ENCODE results near the gene BACE1. TPM values are rescaled to one million over a fixed set of nuclear protein-coding genes. Genes with fewer than 3 reads are reported as not detected.

The BACE1 gene
- polyA plus RNA-seq, 1 donor from 2014 or later, result 21.0 TPM

DNA sequence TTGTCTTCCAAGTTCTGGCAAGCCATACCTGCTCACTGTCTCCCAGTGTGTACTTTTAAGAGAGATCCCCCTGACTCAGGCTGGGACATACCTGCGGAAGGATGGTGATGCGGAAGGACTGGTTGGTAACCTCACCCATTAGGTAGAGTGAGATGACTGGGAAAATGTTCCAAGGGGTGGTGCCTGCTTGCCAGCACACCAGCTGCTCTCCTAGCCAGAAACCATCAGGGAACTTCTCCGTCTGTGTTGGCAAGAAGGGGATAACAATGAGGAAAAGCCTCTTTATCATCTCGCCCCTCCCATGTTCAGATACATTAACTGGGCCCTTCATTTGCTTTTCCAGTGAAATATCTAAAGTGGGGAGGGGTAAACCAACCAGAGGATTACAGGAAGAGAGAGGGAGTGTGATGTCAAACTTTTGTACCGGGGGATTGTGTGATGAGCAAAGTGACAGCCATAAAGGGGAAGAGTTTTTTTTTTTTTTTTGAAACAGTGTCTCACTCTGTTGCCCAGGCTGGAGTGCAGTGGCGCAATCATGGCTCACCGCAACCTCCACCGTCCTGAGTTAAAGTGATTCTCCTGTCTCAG, 25.2 kb downstream of the BACE1 start, which contains the start of gene BACE1-AS:
BACE1-AS (plus strand) TSS at position 538 of the 588 bp plus-strand sequence.
- Histone ChIP-seq H3K9ac (ENCODE audit: low read length) (no peak within 1 kb of the TSS), H4K20me1 (ENCODE audit: insufficient read depth) (no peaks in the 10 kb centered on the region), H3K27ac (ENCODE audit: low read length) (no peak within 1 kb of the TSS), H3K9me3 (ENCODE audit: low read length) (no peaks in the 10 kb centered on the region), H3K4me3 (ENCODE audit: low read length) (no peak within 1 kb of the TSS), H3K4me2 (ENCODE audit: low read length) (no peak within 1 kb of the TSS), H3K36me3 (ENCODE audit: insufficient read depth, low read length) (no peaks in the 10 kb centered on the region), H2AFZ (ENCODE audit: low read depth, low read length) (no peak within 1 kb of the TSS), H3K27me3 (ENCODE audit: insufficient read depth, low read depth, low read length) (no peaks in the 10 kb centered on the region), H3K79me2 (replicated peaks; ENCODE audit: insufficient read depth, low read length) (no peaks in the 10 kb centered on the region), H3K9me2 (ENCODE audit: insufficient read depth, low read length) (no peaks in the 10 kb centered on the region), H3F3A (ENCODE audit: insufficient read depth, low read length, poor library complexity, severe bottlenecking) (no peaks in the 10 kb centered on the region)
- TF ChIP-seq RAD21 (conservative IDR thresholded peaks at IDR 0.05) (no peak), POLR2AphosphoS5 (IDR thresholded peaks at IDR 0.05) (no peak), MXI1 (conservative IDR thresholded peaks at IDR 0.05; ENCODE audit: poor library complexity, severe bottlenecking) (no peak), EP300 (conservative IDR thresholded peaks at IDR 0.05; ENCODE audit: poor library complexity, severe bottlenecking) (no peak), SMC3 (conservative IDR thresholded peaks at IDR 0.05; ENCODE audit: poor library complexity) (no peak), TAF1 (IDR thresholded peaks at IDR 0.05; ENCODE audit: low read depth) (no peak), EZH2 (IDR thresholded peaks at IDR 0.05; ENCODE audit: borderline replicate concordance, insufficient read depth, low read length, poor library complexity, severe bottlenecking) (no peak)
- TF ChIP-seq, protein P1, sequence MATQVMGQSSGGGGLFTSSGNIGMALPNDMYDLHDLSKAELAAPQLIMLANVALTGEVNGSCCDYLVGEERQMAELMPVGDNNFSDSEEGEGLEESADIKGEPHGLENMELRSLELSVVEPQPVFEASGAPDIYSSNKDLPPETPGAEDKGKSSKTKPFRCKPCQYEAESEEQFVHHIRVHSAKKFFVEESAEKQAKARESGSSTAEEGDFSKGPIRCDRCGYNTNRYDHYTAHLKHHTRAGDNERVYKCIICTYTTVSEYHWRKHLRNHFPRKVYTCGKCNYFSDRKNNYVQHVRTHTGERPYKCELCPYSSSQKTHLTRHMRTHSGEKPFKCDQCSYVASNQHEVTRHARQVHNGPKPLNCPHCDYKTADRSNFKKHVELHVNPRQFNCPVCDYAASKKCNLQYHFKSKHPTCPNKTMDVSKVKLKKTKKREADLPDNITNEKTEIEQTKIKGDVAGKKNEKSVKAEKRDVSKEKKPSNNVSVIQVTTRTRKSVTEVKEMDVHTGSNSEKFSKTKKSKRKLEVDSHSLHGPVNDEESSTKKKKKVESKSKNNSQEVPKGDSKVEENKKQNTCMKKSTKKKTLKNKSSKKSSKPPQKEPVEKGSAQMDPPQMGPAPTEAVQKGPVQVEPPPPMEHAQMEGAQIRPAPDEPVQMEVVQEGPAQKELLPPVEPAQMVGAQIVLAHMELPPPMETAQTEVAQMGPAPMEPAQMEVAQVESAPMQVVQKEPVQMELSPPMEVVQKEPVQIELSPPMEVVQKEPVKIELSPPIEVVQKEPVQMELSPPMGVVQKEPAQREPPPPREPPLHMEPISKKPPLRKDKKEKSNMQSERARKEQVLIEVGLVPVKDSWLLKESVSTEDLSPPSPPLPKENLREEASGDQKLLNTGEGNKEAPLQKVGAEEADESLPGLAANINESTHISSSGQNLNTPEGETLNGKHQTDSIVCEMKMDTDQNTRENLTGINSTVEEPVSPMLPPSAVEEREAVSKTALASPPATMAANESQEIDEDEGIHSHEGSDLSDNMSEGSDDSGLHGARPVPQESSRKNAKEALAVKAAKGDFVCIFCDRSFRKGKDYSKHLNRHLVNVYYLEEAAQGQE (IDR thresholded peaks at IDR 0.05; ENCODE audit: borderline replicate concordance), result no peak
- TF ChIP-seq, protein P2, sequence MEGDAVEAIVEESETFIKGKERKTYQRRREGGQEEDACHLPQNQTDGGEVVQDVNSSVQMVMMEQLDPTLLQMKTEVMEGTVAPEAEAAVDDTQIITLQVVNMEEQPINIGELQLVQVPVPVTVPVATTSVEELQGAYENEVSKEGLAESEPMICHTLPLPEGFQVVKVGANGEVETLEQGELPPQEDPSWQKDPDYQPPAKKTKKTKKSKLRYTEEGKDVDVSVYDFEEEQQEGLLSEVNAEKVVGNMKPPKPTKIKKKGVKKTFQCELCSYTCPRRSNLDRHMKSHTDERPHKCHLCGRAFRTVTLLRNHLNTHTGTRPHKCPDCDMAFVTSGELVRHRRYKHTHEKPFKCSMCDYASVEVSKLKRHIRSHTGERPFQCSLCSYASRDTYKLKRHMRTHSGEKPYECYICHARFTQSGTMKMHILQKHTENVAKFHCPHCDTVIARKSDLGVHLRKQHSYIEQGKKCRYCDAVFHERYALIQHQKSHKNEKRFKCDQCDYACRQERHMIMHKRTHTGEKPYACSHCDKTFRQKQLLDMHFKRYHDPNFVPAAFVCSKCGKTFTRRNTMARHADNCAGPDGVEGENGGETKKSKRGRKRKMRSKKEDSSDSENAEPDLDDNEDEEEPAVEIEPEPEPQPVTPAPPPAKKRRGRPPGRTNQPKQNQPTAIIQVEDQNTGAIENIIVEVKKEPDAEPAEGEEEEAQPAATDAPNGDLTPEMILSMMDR (IDR thresholded peaks at IDR 0.05; ENCODE audit: poor library complexity, severe bottlenecking), result no peak

DNA sequence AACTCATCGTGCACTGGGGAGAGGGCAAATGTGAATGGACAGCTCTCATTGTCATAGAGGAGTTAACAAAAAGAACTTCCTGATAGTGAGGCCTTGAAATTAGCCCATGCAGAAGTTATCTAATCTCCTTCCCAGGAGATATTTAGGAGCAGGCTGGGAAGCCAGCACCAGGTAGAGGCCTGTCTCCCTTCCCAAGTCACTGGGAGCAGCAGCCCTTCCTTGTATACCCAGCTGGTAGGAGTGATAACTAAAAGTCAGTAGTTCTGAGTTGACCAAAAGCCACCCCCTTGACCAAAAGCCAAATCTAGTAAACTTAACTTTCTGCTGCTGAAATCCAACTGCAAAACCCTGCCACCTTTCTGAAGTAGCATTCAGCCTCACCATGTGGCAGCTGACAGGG, 26.3 kb downstream of the BACE1 start:
- TF ChIP-seq, protein P2 (IDR thresholded peaks at IDR 0.05; ENCODE audit: poor library complexity, severe bottlenecking), result no peak
- TF ChIP-seq POLR2AphosphoS5 (IDR thresholded peaks at IDR 0.05) (no peak), SMC3 (conservative IDR thresholded peaks at IDR 0.05; ENCODE audit: poor library complexity) (no peak), EZH2 (IDR thresholded peaks at IDR 0.05; ENCODE audit: borderline replicate concordance, insufficient read depth, low read length, poor library complexity, severe bottlenecking) (no peak), EP300 (conservative IDR thresholded peaks at IDR 0.05; ENCODE audit: poor library complexity, severe bottlenecking) (no peak), MXI1 (conservative IDR thresholded peaks at IDR 0.05; ENCODE audit: poor library complexity, severe bottlenecking) (no peak), TAF1 (IDR thresholded peaks at IDR 0.05; ENCODE audit: low read depth) (no peak), RAD21 (conservative IDR thresholded peaks at IDR 0.05) (no peak)
- TF ChIP-seq, protein P1 (IDR thresholded peaks at IDR 0.05; ENCODE audit: borderline replicate concordance), result no peak
- Histone ChIP-seq H3K79me2 (replicated peaks; ENCODE audit: insufficient read depth, low read length) (no peaks in the 10 kb centered on the region), H3F3A (ENCODE audit: insufficient read depth, low read length, poor library complexity, severe bottlenecking) (no peaks in the 10 kb centered on the region), H3K9me3 (ENCODE audit: low read length) (no peaks in the 10 kb centered on the region), H2AFZ (ENCODE audit: low read depth, low read length) (no peak overlapping the region), H3K36me3 (ENCODE audit: insufficient read depth, low read length) (no peaks in the 10 kb centered on the region), H3K4me3 (ENCODE audit: low read length) (no peak overlapping the region), H3K9ac (ENCODE audit: low read length) (no peak overlapping the region), H4K20me1 (ENCODE audit: insufficient read depth) (no peaks in the 10 kb centered on the region), H3K27me3 (ENCODE audit: insufficient read depth, low read depth, low read length) (no peaks in the 10 kb centered on the region), H3K9me2 (ENCODE audit: insufficient read depth, low read length) (no peaks in the 10 kb centered on the region), H3K4me2 (ENCODE audit: low read length) (no peak overlapping the region), H3K27ac (ENCODE audit: low read length) (no peak overlapping the region)

Measured in neural cell (in vitro differentiated cells).